ENCODE data around the gene TRMT13. TPM values are rescaled to one million over a fixed set of nuclear protein-coding genes. Genes with fewer than 3 reads are reported as not detected.

The TRMT13 gene
- total and polyA plus RNA-seq, 2 of the 13 experiments (the other 11 are each of a cell fraction or from before 2014, with no cell fraction given), result 10.0 to 12.4 TPM

DNA sequence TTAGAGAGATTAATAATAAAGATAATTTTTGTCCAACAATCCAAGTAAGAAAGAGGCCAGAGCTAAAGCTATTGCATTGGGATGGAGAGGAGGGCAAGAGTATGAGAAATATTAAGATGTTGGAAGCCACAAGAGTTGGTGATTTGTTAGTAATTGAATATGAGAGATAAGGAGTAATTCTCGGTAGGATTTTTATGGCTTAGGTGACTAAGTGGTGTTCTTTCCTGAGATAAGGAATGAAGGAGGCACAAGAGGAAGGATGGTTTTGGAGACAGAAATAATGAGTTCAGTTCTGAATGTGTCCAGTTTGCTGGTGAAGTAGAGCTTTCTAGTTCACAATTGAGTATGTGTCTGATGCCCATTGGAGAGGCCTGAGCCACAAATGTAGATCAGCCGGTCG lies 9.4 kb downstream of the TRMT13 start:
- Histone ChIP-seq H3K9me3 (ENCODE audit: low read length) (no peaks in the 10 kb centered on the region), H3K4me1 (ENCODE audit: insufficient read depth, low read length) (no peaks in the 10 kb centered on the region), H3K36me3 (replicated peaks in 1 of 2; ENCODE audit: control insufficient read depth in 1 of 2, insufficient read depth in 2 of 2, low read length in 2 of 2) (peaks cover 15 to 68% of the 10 kb centered on the region in 2 experiments), H2AFZ (ENCODE audit: low read length) (no peak overlapping the region), H3K27ac (ENCODE audit: extremely low read length, insufficient read depth, low read length) (no peak overlapping the region), H4K20me1 (ENCODE audit: insufficient read depth, low read length) (no peaks in the 10 kb centered on the region), H3K79me2 (ENCODE audit: insufficient read depth, low read length) (no peaks in the 10 kb centered on the region), H3K4me3 (replicated peaks in 1 of 3; ENCODE audit: insufficient read depth in 1 of 3, low read depth in 2 of 3, low read length in 3 of 3) (no peak overlapping the region), H3K9ac (ENCODE audit: insufficient read depth, low read depth, low read length) (no peak overlapping the region), H3K27me3 (ENCODE audit: control insufficient read depth in 1 of 2, insufficient read depth in 2 of 2, low read length in 2 of 2) (no peaks in the 10 kb centered on the region), H3K4me2 (ENCODE audit: low read depth, low read length) (no peak overlapping the region)
- TF ChIP-seq HDAC2 (CRISPR knock-in tag; IDR thresholded peaks at IDR 0.05) (no peak), ERF (CRISPR knock-in tag; IDR thresholded peaks at IDR 0.05) (no peak), ZNF724P (CRISPR knock-in tag; IDR thresholded peaks at IDR 0.05; ENCODE audit: borderline replicate concordance) (no peak), JUNB (CRISPR knock-in tag; IDR thresholded peaks at IDR 0.05; ENCODE audit: borderline replicate concordance) (no peak), PLRG1 (conservative IDR thresholded peaks at IDR 0.05) (no peak), CHD4 (IDR thresholded peaks at IDR 0.05; ENCODE audit: borderline replicate concordance, low read length) (no peak), SP4 (CRISPR knock-in tag; IDR thresholded peaks at IDR 0.05) (no peak), ZKSCAN5 (CRISPR knock-in tag; IDR thresholded peaks at IDR 0.05) (no peak), ZNF749 (CRISPR knock-in tag; IDR thresholded peaks at IDR 0.05; ENCODE audit: borderline replicate concordance) (no peak), ZNF367 (CRISPR knock-in tag; IDR thresholded peaks at IDR 0.05; ENCODE audit: borderline replicate concordance) (no peak), HES4 (CRISPR knock-in tag; IDR thresholded peaks at IDR 0.05; ENCODE audit: borderline replicate concordance) (no peak)
- TF ChIP-seq, protein P1, sequence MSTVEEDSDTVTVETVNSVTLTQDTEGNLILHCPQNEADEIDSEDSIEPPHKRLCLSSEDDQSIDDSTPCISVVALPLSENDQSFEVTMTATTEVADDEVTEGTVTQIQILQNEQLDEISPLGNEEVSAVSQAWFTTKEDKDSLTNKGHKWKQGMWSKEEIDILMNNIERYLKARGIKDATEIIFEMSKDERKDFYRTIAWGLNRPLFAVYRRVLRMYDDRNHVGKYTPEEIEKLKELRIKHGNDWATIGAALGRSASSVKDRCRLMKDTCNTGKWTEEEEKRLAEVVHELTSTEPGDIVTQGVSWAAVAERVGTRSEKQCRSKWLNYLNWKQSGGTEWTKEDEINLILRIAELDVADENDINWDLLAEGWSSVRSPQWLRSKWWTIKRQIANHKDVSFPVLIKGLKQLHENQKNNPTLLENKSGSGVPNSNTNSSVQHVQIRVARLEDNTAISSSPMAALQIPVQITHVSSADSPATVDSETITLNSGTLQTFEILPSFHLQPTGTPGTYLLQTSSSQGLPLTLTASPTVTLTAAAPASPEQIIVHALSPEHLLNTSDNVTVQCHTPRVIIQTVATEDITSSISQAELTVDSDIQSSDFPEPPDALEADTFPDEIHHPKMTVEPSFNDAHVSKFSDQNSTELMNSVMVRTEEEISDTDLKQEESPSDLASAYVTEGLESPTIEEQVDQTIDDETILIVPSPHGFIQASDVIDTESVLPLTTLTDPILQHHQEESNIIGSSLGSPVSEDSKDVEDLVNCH (CRISPR knock-in tag; IDR thresholded peaks at IDR 0.05), result no peak
- TF ChIP-seq, protein P2, sequence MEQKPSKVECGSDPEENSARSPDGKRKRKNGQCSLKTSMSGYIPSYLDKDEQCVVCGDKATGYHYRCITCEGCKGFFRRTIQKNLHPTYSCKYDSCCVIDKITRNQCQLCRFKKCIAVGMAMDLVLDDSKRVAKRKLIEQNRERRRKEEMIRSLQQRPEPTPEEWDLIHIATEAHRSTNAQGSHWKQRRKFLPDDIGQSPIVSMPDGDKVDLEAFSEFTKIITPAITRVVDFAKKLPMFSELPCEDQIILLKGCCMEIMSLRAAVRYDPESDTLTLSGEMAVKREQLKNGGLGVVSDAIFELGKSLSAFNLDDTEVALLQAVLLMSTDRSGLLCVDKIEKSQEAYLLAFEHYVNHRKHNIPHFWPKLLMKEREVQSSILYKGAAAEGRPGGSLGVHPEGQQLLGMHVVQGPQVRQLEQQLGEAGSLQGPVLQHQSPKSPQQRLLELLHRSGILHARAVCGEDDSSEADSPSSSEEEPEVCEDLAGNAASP (CRISPR knock-in tag; IDR thresholded peaks at IDR 0.05; ENCODE audit: borderline replicate concordance), result no peak
- TF ChIP-seq, protein P3, sequence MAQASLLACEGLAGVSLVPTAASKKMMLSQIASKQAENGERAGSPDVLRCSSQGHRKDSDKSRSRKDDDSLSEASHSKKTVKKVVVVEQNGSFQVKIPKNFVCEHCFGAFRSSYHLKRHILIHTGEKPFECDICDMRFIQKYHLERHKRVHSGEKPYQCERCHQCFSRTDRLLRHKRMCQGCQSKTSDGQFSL (CRISPR knock-in tag; IDR thresholded peaks at IDR 0.05), result no peak
- CTCF ChIA-PET (ENCODE audit: low intra/inter-chr PET ratio, low total read pairs), result no interaction called here
- 95% methylated on average over 3 of the region's 3 CpGs for WGBS (ENCODE audit: low lambda C conversion rate)
- POLR2A ChIA-PET, result interaction anchor here (2.2 kb wide), 1 partner anchor 9 kb away, joined by 5 read pairs; the partner anchor contains the start of genes SASS6 and TRMT13
- FAIRE-seq, result no peak
- intact Hi-C loops (cut with micrococcal nuclease; ENCODE audit: unreplicated experiment), result no loop called here
- BruUV-seq (replicated peaks), result no TSS peak
- in situ Hi-C loops (cut with HindIII; ENCODE audit: extremely low pct_ligation_motif_present, low pct_unique_long_range_greater_than_20kb), result no loop called here
- DNase-seq (ENCODE audit: low spot score), result no peak
- no peak for ATAC-seq

Measured in HepG2 (cell line).